ENCODE data around the gene CARS2.
"Not testable (repeated sequence)": the region's sequence is repeated elsewhere in the genome, so short reads cannot be mapped to it uniquely, and the experiment has no call there.

Gene CARS2

DNA sequence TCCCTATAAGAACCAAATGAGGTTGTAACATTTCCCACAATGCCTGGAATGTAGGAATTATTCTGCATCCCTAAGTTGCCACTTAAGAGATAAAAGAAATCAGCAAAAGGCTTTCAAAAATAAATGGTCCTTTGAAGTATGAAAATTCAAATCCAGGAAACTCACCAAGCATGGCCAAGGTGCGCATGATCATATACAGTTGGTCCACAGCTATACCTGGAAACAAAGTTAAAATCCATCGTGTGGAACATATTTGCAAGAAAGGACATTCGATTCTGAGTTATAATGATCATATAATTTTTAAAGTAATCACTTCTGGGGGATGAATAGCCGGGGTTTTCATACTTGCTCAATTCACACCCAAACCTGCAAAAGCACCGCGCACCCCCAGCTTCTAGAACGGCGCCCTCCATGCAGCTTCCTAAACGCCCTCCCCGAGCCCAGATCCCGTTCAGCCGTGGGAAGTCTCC, 525 bp downstream of the CARS2 start:
- no peak for DNase-seq

DNA sequence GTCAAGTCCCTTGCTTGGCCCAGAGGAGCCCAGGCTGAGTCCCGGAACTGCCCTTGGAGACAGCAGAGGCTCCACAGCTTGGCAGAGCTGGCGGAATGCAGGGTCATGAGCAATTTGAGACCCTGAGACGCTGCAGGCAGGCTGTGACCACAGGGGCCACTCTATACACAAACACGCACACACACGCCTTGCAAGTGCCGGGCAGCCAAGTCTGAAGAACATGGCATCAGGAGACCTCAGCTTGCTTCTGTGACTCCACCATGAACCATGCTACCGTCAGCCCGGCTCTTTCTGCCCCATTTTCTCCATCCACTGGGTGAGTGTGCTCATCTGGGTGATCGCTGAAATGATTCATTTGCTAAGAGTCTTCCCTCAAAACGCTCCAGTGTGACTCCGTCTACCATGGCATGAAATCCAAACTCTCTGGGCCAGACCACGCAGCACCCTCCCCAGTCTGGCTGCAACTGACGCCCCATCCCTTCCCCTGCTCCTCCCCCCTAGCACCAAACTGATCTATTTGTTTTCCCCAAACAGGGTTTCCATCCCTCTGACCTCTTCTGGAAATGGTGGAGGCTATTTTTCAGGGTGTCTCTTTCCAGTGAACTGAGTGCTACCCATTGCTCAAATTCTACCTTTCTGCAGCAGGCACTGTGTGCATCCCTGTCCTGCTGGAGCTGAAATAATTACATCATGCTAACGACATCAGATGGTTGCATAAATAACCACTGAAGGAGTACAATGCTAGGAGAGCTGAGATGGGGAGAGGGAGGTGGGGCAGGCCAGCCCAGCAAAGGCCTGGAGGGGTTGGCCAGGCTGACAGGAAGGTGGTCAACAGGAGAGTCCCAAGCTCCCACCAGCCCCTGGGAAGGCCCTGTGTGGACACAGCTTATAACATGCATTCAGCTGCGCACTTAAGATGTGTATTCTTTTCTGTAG, 3.1 kb downstream of the CARS2 start:
- DNase-seq, result no peak

DNA sequence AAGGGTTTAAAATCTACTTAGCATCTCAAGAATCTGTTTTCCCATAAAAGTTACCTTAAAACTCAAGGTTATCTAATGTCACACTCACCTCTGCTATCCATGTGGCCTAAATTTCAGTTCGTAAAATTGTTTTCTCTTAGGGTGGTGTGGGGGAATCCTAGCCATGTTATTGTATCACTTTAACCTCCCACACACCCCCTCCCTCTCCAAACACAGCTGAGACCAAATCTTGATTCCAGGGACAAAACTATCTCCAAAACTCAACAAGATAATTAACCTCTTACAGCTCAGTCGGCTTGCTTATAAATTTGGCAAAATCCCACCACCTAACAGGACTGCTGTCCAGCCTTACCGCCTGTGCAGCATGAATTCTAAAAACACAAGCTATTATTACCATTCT, 3.8 kb downstream of the CARS2 start:
- no peak for DNase-seq

- DNase-seq, result not testable (repeated sequence)
Observed at GRCh38 chr13:110701061-110701460, 4.9 kb downstream of the CARS2 start.

DNA sequence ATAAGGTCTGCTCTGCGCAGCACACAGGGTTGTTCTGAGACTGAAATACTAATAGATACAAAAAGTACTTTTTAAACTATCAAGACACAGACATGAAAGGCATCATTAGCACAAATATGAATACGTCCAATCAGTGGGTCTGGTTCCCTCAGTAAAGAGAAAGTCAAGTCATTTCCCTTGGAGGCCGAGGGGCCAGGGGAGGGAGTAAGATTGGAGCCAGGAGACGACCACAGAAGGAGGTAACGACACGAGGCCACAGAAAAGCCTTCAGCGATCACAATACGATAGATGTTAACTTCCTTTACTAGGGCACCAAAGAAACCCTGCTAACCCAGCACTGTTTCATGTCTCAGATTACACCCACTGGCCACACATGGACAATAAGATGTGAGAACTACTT, 5.3 kb downstream of the CARS2 start:
- no peak for DNase-seq

DNA sequence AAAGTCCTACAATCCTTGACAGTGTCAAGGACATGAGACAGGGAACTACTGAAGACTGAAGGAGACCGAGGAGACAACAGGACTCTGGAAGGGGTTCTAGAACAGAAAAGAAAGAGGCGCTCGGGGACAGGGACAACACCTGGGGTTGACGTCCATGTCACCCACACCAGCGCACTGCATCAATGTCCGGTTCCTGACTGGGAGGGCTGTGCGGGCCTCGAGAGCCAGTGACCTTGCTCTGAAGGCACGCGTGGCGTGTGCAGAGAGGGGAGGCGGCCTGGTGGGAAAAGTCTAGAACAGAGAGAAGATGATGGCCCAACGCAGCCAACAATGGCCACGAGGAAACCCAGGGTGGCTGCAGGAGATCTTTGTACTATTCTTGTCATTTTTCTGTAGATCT, 5.7 kb downstream of the CARS2 start:
- no peak for DNase-seq

DNA sequence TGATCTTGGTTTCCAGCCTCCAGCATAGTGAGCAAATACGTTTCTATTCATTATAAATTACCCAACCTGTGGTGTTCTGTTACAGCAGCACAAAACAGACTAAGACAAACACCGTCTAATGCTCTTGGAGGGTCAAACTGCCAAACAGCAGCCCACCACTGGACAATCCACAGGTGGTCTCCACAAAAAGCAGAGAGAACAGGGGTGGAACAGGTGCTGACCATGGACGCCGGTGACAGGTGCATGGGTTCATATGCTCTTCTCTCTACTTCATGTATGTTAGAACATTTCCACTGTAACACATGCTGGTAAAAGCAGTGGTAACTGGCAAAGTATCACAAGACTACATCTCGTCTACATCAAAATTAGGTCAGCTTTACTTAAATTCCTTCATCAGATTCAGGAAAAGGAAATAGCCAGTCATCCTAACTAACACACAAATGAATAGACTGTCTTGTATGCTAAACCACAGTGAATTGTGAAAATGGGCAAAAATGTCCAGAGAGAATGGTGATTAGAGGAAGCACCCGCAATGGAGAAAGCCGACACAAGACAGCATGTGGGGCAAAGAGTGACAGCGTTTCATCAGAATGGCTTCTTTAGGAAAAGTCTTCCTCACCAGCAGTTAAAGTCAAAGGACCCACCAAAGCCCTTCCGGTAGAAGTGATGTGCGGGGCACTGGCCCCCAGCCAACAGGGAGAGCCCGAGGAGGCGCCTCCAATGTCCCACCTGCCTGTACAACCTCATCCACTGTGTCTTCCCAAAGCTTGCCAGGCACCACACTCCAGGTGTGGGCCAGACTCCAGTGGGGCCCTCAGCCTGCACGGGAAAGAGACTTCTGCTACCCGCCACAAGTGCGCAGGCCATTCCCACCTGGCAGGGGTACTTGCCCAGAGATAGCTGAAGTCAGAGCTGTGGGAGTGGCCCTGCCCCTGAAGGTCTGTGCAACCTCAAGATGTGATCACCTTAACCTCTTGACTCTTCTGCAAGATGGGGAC, 6.5 kb downstream of the CARS2 start:
- no peak for DNase-seq

GRCh38 chr13:110698689-110699088, 7.2 kb downstream of the CARS2 start:
- no peak for DNase-seq

DNA sequence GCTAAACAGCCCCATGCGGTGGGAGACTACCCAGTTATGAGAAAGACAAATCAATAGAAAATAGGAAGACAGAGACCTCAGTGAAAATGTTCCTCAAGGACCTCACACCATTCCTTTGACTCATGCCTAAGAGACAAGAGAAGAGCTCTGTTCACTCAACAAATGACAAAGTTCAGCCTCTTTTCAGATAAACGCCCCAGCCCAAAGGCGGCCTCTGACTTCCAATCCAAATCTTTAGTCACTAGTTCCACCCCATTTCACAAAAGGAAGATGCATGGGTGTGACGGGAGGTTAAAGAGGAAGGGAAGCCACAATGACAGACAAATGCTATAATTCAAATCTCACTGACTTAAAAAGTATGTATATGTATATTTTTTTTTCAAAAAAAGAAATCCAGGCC, 8.1 kb downstream of the CARS2 start:
- no peak for DNase-seq

GRCh38 chr13:110696776-110697175, 9.1 kb downstream of the CARS2 start:
- no peak for DNase-seq

GRCh38 chr13:110695774-110696173, 10.1 kb downstream of the CARS2 start:
- DNase-seq, result not testable (repeated sequence)

- DNase-seq, result no peak
Observed at GRCh38 chr13:110690516-110690915, 15.4 kb downstream of the CARS2 start.

- DNase-seq, result no peak
Observed at GRCh38 chr13:110689711-110690110, 16.2 kb downstream of the CARS2 start.

- DNase-seq, result no peak
Observed at GRCh38 chr13:110689041-110689440, 16.9 kb downstream of the CARS2 start.

DNA sequence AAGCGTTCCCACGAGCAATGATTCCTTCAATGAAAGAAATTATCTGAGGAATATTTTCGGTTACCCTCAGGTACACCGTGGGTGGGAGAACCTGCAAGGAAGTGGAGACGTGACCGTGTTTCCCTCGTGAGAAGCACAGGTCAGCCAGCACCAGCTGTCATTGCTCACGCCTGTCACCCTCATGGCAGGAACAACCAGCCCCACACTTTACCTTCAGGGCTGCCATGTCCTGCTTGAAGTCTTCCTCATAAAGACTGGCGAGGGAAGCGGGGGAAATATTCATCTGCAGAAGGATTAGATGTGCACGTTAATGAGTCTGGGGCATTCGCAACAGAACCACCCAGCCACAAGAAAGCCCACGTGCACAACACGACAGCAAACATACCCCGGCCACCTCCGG, 18.2 kb downstream of the CARS2 start:
- no peak for DNase-seq

GRCh38 chr13:110685305-110686020, 20.5 kb downstream of the CARS2 start:
- DNase-seq, result no peak

- DNase-seq, result no peak
Observed at GRCh38 chr13:110684388-110685056, 21.4 kb downstream of the CARS2 start.

- no peak for DNase-seq
Observed at GRCh38 chr13:110683921-110684320, 22.0 kb downstream of the CARS2 start.

- DNase-seq, result no peak
Observed at GRCh38 chr13:110683203-110683883, 22.6 kb downstream of the CARS2 start.

DNA sequence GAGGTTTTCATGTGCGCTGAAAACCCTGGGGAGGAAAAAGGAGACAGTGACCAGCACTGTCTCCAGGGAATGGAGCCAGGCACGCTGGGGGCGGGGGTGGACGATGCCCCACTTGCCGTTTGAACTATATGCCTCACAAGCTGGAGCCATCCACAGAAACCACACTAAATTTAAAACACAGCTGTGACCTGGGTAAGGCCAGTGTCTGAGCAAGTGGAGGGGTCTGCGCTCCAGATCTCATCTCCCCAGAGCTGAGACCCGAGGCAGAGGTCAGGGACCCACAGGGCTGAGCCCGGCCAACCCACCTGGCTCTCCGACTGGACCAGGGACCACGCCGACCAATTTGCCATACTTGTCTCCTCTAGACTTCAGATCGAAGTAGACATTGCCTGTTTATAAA, 23.2 kb downstream of the CARS2 start:
- no peak for DNase-seq

GRCh38 chr13:110681868-110682550, 23.9 kb downstream of the CARS2 start:
- DNase-seq, result no peak
